Activated CD4-positive, alpha-beta T cell treated with anti-CD3 and anti-CD28 coated beads, Interleukin-2, Interleukin-4, amounts not matched to agents 100 ng/mL and 50 ng/mL, durations not matched to agents 16 hours and 8 hours (primary cell): ENCODE results near the gene XRCC5.
"Not testable (repeated sequence)": the region's sequence is repeated elsewhere in the genome, so short reads cannot be mapped to it uniquely, and the experiment has no call there.

Experiments
- DNase-seq: peaks from one replicate; pipeline ENCODE4 v3.0.0-alpha.2; 2020; ENCODE audit warnings: low spot score

XRCC5 gene

DNA sequence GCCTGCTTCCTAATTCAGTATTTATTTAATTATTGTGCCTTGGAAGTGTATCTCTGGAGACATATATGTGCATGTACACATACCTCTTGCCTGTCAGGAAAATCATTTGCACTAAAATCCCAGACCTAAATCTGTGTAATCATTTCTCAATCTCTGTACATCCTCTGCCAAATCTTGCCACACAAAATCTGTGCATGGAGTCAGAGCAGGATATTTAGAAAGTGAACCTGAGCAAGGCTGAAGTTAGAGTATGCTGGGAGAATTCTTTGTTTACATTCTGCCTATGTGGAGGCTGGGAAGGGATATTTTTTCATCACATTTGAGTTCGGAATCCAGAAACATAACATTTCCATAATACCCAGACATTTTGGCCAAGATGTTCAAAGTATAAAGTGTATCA lies 9.3 kb downstream of the XRCC5 start:
- DNase-seq, result no peak

DNA sequence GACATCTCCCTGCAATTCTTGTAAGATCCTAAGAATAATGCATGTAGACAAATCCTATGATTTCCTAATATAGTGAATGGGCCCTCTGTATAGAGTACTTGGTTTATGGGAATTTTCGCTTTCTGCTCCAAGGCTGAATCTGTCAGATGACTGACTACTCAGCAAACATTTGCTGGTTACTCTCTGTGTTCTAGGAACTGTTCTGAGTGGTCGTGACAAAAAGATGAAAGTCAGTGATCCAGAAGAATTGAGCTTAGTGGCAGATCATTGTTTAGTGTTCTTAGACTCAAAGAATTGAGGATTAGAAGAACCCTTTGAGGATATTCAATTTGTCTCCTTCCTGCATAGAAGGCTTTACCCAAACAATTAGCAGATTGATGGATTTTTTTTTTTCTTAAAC lies 10.0 kb downstream of the XRCC5 start:
- DNase-seq, result no peak

DNA sequence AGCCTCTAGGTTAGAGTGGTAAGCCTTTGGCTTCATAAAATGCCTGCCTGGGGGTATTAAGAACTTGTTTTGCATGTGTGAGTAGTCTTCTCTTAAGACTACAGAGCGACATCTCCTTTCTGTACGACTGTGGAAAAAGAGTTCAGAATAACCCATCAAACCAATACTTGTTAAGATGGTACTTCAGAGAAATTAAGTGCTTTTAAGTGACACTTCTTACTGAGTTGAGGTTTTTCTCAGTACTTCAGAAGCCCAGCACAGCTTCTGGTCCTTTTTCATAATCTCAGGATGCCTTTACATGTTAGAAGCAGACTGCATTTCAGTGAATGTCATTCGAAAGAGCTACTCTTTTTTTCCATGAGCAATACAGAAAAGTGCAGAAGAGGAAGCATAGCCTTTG lies 10.8 kb downstream of the XRCC5 start:
- peak; percentile 49 for DNase-seq

DNA sequence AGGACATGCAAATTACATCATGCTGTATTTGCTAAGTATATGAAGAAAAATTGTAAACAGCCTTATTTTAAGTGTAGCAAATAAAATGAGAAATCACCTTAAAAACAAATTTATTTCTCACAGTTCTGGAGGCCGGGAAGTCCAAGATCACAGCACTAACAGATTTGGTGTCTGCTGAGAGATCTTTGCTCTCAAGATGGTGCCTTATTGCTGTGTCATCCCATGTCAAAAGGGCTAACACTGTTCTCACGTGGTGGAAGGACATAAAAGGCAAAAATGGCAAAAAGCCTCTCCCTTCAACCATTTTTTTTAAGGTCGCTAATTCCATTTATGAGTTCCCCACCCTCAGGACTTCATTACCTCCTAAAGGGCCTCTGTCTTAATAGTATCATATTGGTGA lies 12.1 kb downstream of the XRCC5 start:
- no peak for DNase-seq

DNA sequence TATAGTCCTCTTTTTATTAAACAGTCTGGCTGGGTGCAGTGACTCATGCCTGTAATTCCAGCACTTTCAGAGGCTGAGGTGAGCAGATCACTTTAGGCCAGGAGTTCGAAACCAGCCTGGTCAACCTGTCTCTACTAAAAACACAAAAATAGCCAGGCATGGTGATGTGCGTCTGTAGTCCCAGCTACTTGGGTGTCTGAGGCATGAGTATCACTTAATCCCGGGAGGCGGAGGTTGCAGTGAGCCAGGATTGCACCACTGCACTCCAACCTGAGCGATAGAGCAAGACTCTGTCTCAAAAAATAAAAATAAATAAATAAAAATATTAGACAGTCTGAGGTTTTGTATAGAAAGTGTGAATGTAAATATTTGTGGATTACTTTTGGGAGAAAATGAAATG lies 17.8 kb downstream of the XRCC5 start:
- DNase-seq, result no peak

DNA sequence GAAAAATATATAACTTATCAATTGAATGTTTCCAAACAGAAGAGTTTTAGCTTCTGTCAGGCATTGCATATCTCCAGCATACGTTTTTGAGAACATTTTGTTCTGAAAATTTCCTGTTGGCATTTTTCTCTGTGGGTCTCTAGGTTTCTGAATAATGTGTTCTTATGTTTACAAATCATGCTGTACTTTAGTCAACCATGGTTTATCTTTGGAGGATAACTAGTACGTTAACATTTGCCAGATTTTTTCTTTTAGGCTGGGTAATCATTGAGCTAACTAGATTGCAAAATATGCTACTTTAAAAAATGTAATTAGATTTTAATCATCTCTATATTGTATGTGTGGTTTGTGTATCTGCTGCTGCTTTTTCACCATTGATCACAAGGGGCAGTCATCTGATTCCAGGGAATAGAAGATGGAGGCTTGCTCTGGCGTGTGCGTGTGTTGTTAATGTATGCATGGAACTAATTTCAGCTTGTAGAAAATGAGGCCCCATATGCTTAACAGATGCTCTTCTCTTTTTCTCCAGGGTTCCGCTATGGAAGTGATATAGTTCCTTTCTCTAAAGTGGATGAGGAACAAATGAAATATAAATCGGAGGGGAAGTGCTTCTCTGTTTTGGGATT lies 21.3 kb downstream of the XRCC5 start:
- DNase-seq, result no peak

DNA sequence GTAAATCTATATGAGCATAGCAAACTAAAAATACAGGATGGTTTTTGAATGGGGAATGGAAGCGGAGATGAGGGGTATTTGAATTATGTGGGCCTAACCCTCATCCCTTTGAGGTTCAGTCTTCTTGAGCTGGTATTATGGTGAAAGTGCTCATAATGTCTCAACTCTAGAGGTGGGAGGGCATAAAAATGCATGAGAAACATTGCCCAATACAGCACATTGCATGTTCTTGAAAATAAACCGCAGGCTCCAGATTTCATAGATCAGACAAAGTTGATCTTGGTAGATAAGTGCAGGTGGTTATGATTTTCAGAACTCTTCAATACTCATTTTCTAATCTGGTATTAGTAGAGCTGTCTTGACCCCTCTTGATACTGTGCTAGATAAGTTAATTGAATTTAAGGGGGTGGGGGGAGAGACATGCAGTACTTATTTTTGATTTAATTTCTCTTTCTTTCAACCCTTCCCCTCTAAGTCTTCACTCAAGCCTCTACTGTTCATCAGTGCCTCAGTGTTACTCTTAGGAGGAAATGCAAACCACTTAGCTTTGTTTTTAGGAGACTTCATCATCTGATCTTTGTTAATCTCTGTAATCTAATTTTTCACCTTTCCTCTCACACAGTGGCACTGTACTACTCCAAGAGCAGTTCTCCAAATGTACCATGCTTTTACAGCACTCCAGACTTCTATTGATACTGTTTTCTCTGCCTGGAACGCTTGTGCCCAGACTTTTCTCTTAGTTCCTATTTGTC lies 22.2 kb downstream of the XRCC5 start:
- peak; percentile 32 for DNase-seq

DNA sequence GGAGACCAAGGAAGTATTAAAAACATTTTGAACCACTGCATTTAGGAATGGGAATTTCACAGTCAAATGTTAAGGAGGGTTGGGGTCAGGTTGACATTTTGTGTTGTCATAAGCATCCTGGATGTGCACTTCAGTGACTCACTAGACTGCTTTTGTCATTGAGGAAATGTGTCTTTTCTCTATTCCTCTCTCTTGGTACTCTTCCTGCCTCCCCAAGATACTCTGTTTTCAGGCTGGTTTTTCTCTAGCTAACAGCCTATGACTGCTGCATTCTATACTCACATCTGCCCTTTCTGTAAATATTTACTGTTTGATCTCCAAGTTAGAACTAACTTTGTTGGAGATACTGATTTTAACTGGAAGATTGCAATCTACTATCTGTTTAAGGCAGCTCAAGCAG lies 23.4 kb downstream of the XRCC5 start:
- no peak for DNase-seq

DNA sequence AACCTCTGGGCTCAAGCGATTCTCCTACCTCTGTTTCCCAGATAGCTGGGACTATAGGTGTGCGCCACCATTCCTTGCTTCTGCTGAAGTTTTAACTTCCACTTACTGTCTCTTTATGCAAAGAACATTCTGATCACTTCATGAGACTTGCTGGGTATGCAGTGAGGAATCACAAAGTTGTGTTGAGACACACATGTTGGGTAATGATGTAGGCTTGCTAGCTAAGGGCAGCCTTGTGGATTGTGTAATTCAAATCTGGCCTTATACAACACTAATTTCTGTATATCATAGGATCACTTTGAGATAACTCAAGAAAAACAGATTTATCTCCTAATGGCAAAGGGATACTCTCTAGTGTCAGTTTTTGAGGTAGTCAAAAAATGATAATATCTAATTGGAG lies 24.2 kb downstream of the XRCC5 start:
- no peak for DNase-seq

DNA sequence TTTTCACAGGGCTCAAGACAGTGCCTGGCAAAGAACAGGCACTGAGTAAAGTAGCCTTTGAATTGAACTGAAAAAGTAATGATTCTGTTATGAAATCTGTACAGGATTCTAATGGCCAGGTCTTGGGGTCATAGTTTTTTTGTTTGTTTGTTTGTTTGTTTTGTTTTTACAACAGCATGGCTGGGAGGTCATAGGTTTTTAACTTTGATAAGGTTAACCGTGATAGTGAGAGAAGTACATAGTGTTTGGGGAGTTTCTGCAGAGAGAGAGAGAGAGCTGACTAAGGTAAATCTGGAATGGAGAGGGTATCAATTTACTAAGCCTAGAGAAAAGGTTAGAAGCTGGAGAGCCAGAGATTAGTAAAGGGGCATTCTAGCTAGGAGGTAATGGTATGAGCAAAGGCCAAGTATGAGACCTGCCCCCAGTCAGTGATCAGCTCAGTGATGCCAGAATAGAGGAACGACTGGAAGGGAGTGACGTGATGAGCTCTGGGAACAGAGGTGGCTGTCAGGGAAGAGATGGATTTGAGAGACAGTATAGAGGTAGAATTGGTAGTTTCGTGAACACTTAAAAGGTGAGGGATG lies 25.9 kb downstream of the XRCC5 start:
- DNase-seq, result no peak

DNA sequence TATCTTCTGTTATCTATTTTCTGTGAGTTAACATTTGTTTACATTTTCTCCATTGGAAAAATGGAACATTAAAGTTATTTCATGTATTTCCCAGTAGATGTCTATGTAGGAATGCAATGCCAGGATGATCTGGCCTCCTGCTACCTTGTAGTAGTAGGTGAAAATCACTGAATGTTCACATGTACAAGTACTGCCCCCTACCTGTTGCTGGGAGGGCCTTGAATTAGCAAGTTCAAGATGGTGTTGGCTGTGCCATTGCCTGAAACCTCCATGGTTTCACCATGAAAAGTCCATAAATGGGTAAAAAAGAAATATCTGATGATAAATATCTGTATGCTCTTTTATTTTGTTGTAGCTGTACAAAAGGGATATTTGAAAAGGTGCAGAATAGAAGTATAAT lies 30.7 kb downstream of the XRCC5 start:
- no peak for DNase-seq

DNA sequence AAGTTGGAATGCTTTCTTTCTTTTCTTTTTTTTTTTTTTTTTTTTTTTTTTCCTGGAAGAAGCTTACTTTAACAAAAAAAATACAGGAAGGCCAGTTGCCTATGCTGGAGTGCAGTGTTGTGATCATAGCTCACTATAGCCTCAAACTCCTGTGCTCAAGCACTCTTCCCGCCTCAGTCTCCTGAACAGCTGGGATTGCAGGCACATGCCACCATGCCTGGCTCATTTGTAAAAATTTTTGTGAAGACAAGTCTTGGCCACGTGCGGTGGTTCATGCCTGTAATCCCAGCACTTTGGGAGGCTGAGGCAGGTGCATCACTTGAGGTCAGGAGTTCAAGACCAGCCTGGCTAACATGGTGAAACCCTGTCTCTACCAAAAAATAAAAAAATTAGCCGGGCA lies 32.4 kb downstream of the XRCC5 start:
- not testable (repeated sequence) for DNase-seq

DNA sequence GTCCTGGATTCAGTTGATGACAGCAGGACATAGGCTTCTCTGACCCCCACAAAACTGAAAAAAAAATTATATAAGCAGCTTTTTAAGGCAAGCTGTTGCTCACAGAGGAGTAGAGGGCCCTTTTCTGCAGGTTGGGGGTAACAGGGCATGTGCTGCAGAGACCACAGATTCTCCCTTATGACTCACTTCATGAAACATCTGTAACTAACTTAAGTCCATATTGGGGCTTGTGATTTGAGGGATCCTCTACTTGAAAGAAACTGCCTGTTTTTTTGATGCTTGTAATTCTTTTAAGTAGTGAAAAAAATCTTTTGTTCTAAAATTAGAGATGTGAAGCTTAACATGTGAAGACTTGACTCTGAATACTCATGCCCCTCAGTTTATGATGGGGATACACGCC lies 33.4 kb downstream of the XRCC5 start:
- DNase-seq, result peak; percentile 69

DNA sequence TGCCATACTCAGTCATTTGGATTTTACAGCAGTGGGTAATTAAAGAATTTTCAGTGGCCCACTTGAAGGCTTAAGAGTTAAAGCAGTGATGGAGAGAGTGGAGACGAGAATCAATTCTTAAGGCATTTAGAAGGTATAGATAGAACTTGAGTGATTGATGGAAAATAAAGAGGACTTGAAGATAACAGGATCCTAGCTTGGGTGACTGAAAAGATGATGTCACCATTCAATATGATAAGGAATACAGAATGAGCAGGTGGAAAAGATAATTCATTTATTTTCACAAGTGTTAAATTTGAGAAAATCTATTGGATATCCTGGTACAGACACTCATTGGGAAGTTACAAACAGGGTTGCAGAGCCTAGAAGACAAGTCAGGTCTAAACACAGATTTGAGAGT lies 35.2 kb downstream of the XRCC5 start:
- DNase-seq, result no peak

DNA sequence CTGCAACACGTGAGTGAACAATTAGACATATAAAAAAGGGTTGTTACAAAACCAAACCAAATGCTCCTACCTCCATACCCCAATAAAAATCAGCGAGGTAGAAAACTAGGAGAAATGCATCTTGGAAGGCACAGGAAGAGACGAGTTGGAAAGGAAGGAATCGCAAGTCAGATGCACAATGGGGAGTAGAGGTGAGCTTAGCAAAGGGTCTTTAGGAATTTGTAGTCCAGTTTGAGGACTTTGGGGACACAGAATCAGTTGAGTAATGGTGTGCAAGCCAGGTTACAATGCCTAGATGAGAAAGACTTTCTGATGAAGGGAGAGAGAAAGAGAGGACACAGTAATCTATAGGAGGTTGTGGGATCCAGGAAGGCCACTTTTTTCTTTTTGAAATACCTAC lies 35.7 kb downstream of the XRCC5 start:
- DNase-seq, result no peak

DNA sequence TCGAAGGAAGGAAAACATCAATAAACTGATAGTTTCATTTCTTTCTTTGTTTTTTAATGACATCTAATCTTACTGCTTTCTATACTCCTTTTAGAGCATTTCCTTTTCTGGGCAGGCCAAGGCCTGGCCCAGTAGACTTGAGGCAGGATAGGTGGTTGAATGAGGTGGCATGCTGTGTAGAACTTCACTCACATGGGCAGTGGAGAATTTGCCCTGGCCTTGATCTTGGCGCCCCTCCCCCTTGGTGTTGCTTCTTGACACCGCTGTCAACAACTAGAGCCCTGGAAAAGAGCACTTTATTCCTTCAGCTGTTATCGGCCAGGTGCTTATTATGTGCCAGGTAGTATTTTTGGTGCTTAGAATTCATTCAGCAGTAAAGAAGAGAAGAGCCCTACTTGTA lies 37.4 kb downstream of the XRCC5 start:
- DNase-seq, result no peak

DNA sequence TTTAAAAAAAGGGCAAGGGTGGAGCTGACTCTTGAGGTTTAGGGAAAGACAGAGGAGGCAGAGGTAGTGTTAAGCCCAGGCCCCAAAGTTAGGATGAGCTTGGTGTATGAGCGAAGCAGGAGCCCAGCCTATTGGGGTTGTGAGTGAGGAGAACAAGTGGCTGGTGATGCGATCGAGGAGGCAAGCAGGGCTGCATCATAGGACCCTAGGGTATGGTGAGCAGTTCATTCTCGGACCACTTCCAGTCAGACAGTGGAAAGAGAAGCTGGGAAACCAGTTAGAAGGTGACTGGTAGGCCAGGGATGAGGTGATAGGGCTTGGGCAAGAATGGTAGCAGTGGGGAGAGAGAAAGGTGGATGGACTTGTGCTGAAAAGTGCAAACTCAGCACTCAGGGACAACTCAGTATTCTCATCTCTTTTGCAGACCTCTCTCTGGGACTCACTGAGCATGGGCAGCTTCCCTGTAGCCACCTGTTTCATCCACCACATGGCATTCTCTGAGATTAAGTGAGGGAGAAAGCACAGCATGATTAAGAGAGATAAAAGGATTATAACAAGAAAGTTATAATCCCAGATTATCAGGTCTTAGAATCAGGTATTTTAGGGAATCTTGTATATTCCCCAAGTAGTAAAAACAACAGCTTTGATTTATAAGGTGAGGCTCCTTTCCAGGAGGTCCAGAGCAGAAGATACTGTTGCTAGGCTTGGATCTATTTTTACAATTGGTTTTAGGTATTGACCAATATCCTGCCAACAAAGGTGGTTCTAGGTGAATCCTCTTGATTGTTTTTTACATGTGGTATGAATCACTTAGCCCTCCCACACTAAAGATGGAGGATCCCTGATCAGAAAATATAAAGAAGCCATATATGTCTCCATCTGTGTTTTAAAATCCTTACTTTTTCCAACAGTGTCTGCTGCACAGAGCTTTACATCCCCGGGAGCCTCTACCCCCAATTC lies 38.3 kb downstream of the XRCC5 start:
- DNase-seq, result no peak

DNA sequence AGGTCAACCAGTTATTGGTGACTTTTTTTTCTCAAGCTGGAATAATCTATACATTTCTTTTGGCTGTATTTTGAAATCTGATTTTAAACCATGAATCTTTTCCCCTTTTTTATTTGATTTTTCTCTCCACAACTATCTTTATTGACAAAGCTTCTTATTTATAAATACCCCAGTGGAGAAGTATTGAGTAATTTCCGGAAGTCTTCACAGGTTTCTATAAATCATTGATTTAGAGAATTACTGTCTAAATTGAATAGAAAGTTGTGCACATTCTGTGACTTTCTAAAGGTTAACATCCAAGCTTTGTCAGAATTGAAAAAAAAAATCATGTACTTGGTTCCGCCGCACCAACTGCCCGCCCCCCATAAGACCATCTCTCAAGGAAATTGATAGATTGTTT lies 39.8 kb downstream of the XRCC5 start:
- no peak for DNase-seq

DNA sequence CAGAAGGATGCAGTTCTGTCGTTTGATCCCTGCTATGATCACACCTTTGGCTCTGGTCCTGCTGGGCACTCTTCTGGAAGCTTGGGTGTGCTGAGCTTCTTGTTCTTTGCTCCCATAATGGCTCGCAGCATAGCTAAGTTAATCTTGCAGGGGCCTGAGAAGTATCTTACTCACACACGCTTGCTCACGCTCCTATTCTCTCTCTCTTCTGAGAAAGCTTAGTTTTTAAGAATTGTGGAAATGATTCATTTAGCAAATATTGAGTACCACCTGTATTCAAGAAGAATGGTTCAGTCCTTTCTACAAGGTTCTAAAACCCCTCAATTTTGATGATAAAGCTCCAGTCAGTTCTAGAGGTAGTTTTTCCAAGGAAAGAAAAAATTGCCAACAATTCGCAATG lies 40.6 kb downstream of the XRCC5 start:
- DNase-seq, result no peak

DNA sequence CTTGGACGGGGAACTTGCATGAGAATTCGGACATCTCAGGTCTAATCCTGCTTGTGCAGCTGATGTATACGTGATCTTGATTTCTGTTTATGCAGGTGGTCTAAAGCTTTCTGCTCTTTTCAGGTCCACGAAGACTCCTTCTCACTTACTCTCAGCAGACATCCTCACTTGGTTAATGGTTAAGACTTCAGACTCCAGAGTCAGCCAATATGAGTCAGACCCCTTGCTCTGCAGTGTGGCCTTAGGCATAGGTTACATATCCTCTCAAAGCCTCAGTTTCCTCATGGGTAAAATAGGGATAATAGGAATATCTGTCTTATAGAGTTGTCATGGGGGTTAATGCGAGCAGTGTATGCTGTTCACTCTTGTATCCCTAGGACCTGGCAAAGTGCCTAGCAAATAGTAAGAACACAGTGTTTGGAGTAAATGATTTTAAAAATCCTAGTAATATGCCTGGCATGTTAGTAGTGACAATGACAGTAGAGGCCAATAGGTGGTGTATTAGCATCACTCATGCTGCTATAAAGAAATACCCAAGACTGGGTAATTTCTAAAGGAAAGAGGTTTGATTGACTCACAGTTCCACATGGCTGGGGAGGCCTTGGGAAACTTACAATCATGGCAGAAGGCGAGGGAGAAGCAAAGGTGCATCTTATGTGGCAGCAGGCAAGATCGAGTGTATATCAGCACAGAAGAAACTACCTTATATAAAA lies 42.3 kb downstream of the XRCC5 start:
- DNase-seq, result no peak

DNA sequence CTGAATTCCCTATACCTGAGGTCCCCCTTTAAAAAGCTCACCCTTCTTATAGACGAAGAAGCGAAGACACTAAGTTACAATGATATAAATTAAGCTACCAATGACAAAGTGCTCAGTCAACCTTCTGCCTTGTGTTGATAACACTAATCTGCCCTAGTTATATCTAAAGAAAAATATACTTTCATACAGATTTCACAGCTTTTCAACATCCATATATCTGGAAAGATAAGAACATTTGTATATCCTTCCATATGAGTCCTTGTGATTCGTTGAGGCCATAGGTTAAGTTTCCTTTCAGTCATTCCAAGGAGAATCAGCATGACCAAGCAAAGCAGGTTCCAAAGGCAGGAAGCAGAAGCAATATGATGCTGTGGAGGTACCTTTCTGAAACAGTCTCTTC lies 46.8 kb downstream of the XRCC5 start:
- DNase-seq, result no peak

DNA sequence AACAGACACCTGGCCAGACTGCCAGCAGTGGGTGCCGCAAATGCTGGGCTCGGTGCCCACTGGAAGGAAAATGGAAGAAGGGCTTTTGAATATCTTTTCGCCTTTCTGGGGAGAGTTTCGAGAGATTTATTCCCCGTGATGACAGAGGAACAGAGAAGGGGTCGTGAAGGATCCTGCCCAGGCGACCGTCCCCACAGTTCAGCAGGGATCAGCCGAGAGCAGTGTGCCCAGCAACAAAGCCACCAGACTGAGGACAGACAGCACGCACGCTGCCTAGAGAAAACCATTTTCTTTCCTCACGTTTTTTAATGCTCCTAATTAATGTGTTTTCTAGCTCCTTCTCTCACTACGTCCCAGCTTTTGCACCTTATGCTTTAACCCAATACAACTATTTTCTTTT lies 47.7 kb downstream of the XRCC5 start:
- no peak for DNase-seq
